ENCODE data around the gene NLRP1.

The NLRP1 gene

GRCh38 chr17:5558815-5559785 lies 25.2 kb downstream of the NLRP1 start:
- no peak for DNase-seq (ENCODE audit: low read depth in 1 of 2, low spot score in 1 of 2)
- H3K27ac ChIP-seq (replicated peaks) = no peak overlapping the region
- no peak overlapping the region for H3K4me3 ChIP-seq (replicated peaks; ENCODE audit: insufficient read depth, low read length)
- TF ChIP-seq GABPA (IDR thresholded peaks at IDR 0.05; ENCODE audit: low read depth) (no peak), POLR2AphosphoS5 (IDR thresholded peaks at IDR 0.05; ENCODE audit: low read depth) (no peak), CTCF (IDR thresholded peaks at IDR 0.05; ENCODE audit: insufficient read depth, low read length) (no peak), REST (IDR thresholded peaks at IDR 0.05; ENCODE audit: insufficient replicate concordance, low read depth) (no peak), SPI1 (IDR thresholded peaks at IDR 0.05; ENCODE audit: borderline replicate concordance, low read depth) (no peak)
- H3K27me3 ChIP-seq (ENCODE audit: insufficient read depth, poor library complexity, severe bottlenecking) = no peaks in the 10 kb centered on the region

- no peak overlapping the region for H3K27ac ChIP-seq (replicated peaks)
- no peak for DNase-seq (ENCODE audit: low read depth in 1 of 2, low spot score in 1 of 2)
- no peaks in the 10 kb centered on the region for H3K27me3 ChIP-seq (ENCODE audit: insufficient read depth, poor library complexity, severe bottlenecking)
- H3K4me3 ChIP-seq (replicated peaks; ENCODE audit: insufficient read depth, low read length) = no peak overlapping the region
- no peak for TF ChIP-seq REST (IDR thresholded peaks at IDR 0.05; ENCODE audit: insufficient replicate concordance, low read depth)
These were observed 26.3 kb downstream of the NLRP1 start for GRCh38 chr17:5557990-5558389.

GRCh38 chr17:5557485-5557884 lies 26.8 kb downstream of the NLRP1 start:
- H3K27ac ChIP-seq (replicated peaks) = no peak overlapping the region
- no peak for TF ChIP-seq SPI1 (IDR thresholded peaks at IDR 0.05; ENCODE audit: borderline replicate concordance, low read depth)
- TF ChIP-seq REST (IDR thresholded peaks at IDR 0.05; ENCODE audit: insufficient replicate concordance, low read depth) = no peak
- no peak for TF ChIP-seq CTCF (IDR thresholded peaks at IDR 0.05; ENCODE audit: insufficient read depth, low read length)
- TF ChIP-seq POLR2AphosphoS5 (IDR thresholded peaks at IDR 0.05; ENCODE audit: low read depth) = no peak
- no peak for TF ChIP-seq GABPA (IDR thresholded peaks at IDR 0.05; ENCODE audit: low read depth)
- DNase-seq (ENCODE audit: low read depth in 1 of 2, low spot score in 1 of 2) = no peak

More at GRCh38 chr17:5557485-5557884, 26.8 kb downstream of the NLRP1 start:
- H3K27me3 ChIP-seq (ENCODE audit: insufficient read depth, poor library complexity, severe bottlenecking) = no peaks in the 10 kb centered on the region
- H3K4me3 ChIP-seq (replicated peaks; ENCODE audit: insufficient read depth, low read length) = no peak overlapping the region

All from HL-60 (cell line).